GM10248 (cell line): ENCODE measurements around the gene IDH1.

Source experiments
- CTCF ChIA-PET: fragments of 300-600 bp; sonication (Branson Sonifier 250); formaldehyde crosslinking; extraction: SDS; loops from one replicate; lab custom pipeline; 2021; ENCODE audit warnings: antibody characterized with exemption; lab: Yijun Ruan, JAX
- POLR2A ChIA-PET: fragments of 350-650 bp; sonication (Branson Sonifier 250); formaldehyde crosslinking; extraction: SDS; loops from one replicate; lab custom pipeline; 2020; ENCODE audit warnings: antibody characterized with exemption; lab: Yijun Ruan, JAX
- DNase-seq: peaks from one replicate; pipeline ENCODE4 v3.0.0; 2012; ENCODE audit errors: extremely low spot score
- TF ChIP-seq, protein P1 (sequence below): IDR thresholded peaks from 2 replicates; pipeline ENCODE4 v1.5.1; 2012; ENCODE audit warnings: mild to moderate bottlenecking, low read depth; ENCODE audit errors: extremely low read depth, missing control alignments, control extremely low read depth

Gene IDH1

DNA sequence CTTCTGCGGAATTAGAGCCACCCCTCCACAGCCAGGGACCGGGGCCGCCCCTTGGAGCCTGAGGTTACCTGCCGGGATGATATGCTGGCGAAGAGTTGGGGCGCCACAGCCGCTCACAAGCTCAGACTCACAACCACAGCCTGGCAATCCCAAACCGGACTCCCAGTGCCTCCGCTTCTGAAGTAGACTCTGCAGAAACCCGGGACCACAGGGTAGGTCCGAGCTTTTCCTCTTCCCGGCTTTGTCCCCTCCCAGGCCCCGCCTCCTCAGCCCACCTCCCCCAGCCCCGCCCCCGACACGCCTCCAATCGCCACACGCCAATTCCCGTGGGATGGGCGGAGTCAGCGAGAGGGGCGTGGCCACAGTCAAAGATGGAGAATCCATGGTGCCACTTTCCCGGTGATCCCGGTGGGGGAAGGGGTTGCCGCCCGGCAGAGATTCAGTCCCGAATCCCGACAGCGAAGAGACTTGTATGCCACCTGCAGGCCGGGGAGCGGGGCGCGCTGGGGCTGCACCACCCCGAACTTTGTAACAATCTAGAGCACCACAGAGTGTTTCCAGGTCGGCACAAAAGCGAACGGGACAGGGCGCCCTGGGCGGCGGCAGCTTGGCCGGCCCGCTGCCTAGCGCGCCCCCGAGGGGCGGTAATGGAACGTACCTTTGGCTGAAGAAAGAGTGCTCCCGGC lies at the start of gene IDH1:
Gene IDH1, minus strand, starts transcription at position 201 of the 686 bp plus-strand sequence. CDS start 3,520 bp downstream, outside the sequence.
- TF ChIP-seq, protein P1, sequence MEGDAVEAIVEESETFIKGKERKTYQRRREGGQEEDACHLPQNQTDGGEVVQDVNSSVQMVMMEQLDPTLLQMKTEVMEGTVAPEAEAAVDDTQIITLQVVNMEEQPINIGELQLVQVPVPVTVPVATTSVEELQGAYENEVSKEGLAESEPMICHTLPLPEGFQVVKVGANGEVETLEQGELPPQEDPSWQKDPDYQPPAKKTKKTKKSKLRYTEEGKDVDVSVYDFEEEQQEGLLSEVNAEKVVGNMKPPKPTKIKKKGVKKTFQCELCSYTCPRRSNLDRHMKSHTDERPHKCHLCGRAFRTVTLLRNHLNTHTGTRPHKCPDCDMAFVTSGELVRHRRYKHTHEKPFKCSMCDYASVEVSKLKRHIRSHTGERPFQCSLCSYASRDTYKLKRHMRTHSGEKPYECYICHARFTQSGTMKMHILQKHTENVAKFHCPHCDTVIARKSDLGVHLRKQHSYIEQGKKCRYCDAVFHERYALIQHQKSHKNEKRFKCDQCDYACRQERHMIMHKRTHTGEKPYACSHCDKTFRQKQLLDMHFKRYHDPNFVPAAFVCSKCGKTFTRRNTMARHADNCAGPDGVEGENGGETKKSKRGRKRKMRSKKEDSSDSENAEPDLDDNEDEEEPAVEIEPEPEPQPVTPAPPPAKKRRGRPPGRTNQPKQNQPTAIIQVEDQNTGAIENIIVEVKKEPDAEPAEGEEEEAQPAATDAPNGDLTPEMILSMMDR: peak; percentile 60
- DNase-seq: peak; percentile 95
- POLR2A ChIA-PET: no interaction called here
- CTCF ChIA-PET: interaction anchor here (0.7 to 4.0 kb wide), 23 partner anchors 11 to 232 kb away, joined by 3 to 39 read pairs (median 6); partner anchors contain the start of gene PIKFYVE

DNA sequence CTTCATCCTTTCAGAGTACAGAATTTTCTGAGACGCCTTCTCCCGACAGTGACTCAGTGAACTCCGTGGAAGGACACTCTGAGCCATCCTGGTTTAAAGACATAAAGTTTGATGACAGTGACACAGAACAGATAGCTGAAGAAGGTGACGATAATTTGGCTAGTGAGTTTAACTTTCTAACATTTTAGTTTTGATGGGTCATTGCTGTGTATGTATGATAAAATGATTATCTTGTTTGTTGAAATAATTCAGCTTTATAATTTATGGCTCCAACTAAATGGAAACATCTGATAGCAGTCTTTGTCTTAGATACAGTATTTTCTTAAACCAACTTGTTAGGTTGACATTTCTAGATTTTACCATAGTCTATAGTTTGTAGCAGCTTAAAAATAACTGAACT lies 49.3 kb upstream of the IDH1 start:
- TF ChIP-seq, protein P1: no peak
- CTCF ChIA-PET: interaction anchor here (1.0 to 1.1 kb wide), 2 partner anchors 9 to 34 kb away, joined by 3 to 4 read pairs; no protein-coding TSS in a partner anchor
- POLR2A ChIA-PET: no interaction called here
- no peak for DNase-seq

DNA sequence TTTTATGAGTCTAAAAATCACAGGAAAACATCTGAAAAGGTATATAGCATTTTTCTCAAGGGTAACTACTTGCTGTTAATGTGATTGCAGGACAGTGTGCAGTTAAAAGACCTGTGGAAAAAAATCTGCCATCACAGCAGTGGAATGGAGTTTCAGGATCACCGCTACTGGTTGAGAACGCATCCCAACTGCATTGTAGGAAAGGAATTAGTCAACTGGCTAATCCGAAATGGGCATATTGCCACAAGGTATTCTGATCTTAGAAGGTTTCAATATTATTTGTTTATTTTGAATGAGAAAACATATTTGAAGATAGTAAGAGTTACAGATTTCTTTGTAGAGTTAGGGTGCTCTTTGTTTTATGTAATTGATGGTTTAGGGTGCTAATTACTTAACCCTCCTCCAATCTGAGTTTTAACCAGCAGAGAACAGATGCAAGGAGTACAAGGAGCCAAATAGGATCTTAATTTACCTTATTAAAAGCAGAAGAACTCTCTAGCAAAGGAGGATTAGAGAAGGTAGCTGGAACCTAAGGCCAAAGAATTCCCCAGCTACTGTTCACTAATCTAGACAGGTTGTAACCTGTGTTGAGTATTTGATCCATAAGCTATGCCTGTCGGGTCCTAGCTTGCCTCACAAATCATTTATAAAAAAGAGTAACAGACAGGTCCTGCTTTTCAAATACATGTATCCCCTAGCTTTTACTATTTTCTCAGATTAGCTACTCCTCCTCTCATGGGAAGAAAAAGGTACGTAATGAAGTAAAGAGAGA lies 46.2 kb upstream of the IDH1 start:
- TF ChIP-seq, protein P1: no peak
- CTCF ChIA-PET: interaction anchor here (0.9 to 2.6 kb wide), 11 partner anchors 9 to 66 kb away, joined by 3 to 7 read pairs (median 3); partner anchors contain the start of gene PIKFYVE
- POLR2A ChIA-PET: no interaction called here
- DNase-seq: no peak

DNA sequence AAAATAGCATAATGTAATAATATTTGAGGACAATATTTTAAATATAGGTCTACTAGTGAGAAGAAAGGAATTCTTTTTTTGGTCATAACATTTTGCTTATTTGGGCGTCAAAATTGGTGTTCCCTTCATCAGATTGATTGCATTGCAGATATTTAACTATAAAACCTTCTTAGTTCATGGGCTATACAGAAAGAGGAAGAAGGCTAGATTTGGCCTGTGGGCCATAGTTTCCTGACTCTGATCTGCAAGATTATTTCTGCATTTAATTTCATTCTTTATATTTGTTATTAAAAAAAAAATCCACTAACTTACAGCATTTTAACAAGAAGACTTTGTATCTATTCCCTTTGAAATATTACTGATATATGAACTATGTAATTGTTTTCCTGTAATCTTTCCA lies 43.1 kb upstream of the IDH1 start:
- DNase-seq: no peak
- ChIA-PET CTCF (interaction anchor here (0.9 kb wide), 1 partner anchor 16 kb away, joined by 5 read pairs; no protein-coding TSS in a partner anchor), POLR2A (no interaction called here)
- TF ChIP-seq, protein P1: no peak

DNA sequence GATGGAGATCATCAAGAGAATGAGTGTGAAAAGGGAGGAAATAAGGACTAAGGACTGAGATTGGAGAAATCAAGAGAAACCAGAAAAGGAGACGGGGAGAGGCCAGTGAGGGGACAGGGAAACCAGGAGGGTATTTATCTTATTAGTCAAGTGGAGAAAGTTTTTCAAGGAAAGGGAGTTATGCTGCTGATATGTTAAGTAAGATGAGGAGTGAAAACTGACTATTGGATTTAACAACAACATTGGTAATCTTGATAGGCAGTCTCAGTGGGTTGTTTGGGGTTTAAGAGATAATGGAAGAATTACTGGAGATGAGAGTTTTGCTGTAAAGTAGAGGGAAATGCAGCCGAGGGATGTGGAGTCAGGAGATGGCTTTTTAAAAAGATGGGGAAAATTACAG lies 41.7 kb upstream of the IDH1 start:
- DNase-seq: no peak
- POLR2A ChIA-PET: no interaction called here
- CTCF ChIA-PET: no interaction called here
- TF ChIP-seq, protein P1: no peak

DNA sequence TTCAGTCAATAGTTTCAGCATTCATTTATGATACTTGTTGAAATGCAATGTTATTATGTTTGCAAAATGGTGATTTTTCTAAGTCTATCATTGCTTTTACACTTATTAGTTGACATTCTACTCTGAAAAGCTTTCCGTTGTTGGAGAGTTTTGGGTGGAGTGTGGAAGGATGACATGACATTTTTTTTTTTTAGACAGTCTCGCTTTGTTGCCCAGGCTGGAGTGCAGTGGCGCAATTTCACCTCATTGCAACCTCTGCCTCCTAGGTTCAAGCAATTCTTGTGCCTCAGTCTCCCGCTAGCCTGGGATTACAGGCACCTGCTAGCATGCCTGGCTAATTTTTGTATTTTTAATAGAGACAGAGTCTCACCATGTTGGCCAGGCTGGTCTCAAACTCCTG lies 41.0 kb upstream of the IDH1 start:
- no peak for DNase-seq
- ChIA-PET POLR2A (no interaction called here), CTCF (no interaction called here)
- TF ChIP-seq, protein P1: no peak
